GM19043 (cell line): ENCODE data around the gene CACNA1D.

Experiments
- ATAC-seq: cut with Tn5 transposase; IDR thresholded peaks from one replicate; pipeline ENCODE4 v1.9.1; 2021; ENCODE audit warnings: low read depth; ENCODE audit not compliant: unreplicated experiment

The CACNA1D gene

GRCh38 chr3:53493595-53493962 lies 832 bp upstream of the CACNA1D start:
- no peak for ATAC-seq

GRCh38 chr3:53495146-53495519 lies 722 bp downstream of the CACNA1D start:
- ATAC-seq, result no peak

- no peak for ATAC-seq
Measured at GRCh38 chr3:53495520-53496391, 1.3 kb downstream of the CACNA1D start.

- no peak for ATAC-seq
Measured at GRCh38 chr3:53496392-53496670, 1.9 kb downstream of the CACNA1D start.

GRCh38 chr3:53496984-53497383 lies 2.6 kb downstream of the CACNA1D start:
- no peak for ATAC-seq

- no peak for ATAC-seq
Measured at GRCh38 chr3:53498806-53499641, 4.6 kb downstream of the CACNA1D start.

- ATAC-seq, result no peak
Measured at GRCh38 chr3:53500165-53500777, 5.9 kb downstream of the CACNA1D start.

- no peak for ATAC-seq
Measured at GRCh38 chr3:53501178-53501577, 6.8 kb downstream of the CACNA1D start.

GRCh38 chr3:53502737-53503136 lies 8.3 kb downstream of the CACNA1D start:
- no peak for ATAC-seq

- no peak for ATAC-seq
Measured at GRCh38 chr3:53503195-53503594, 8.8 kb downstream of the CACNA1D start.

- no peak for ATAC-seq
Measured at GRCh38 chr3:53506110-53506762, 11.8 kb downstream of the CACNA1D start.

- ATAC-seq, result no peak
Measured at GRCh38 chr3:53506763-53507145, 12.3 kb downstream of the CACNA1D start.

GRCh38 chr3:53509494-53509893 lies 15.1 kb downstream of the CACNA1D start:
- ATAC-seq, result no peak

- no peak for ATAC-seq
Measured at GRCh38 chr3:53510508-53510907, 16.1 kb downstream of the CACNA1D start.

GRCh38 chr3:53511246-53511645 lies 16.8 kb downstream of the CACNA1D start:
- ATAC-seq, result no peak

- ATAC-seq, result no peak
Measured at GRCh38 chr3:53513556-53514190, 19.3 kb downstream of the CACNA1D start.

- ATAC-seq, result no peak
Measured at GRCh38 chr3:53516339-53516738, 21.9 kb downstream of the CACNA1D start.

GRCh38 chr3:53518495-53518981 lies 24.1 kb downstream of the CACNA1D start:
- ATAC-seq, result no peak

- no peak for ATAC-seq
Measured at GRCh38 chr3:53519065-53519709, 24.8 kb downstream of the CACNA1D start.

GRCh38 chr3:53523346-53523745 lies 28.9 kb downstream of the CACNA1D start:
- no peak for ATAC-seq
